Measurements from ENCODE around the gene FGF14. TPM values are rescaled to one million over a fixed set of nuclear protein-coding genes. Genes with fewer than 3 reads are reported as not detected.
A peak's percentile ranks its signal among the peaks of the same experiment; 100 is the strongest.

The FGF14 gene
- total RNA-seq, 1 experiment from 2014 or later: not detected

- no peak for DNase-seq (ENCODE audit: low read depth)
Observed at GRCh38 chr13:102250448-102250847, 151.4 kb downstream of the FGF14 start.

- no peak for DNase-seq (ENCODE audit: low read depth)
Observed at GRCh38 chr13:102244607-102245227, 157.1 kb downstream of the FGF14 start.

- no peak for DNase-seq (ENCODE audit: low read depth)
Observed at GRCh38 chr13:102240110-102240509, 161.7 kb downstream of the FGF14 start.

- no peak for DNase-seq (ENCODE audit: low read depth)
Observed at GRCh38 chr13:102237230-102237629, 164.6 kb downstream of the FGF14 start.

GRCh38 chr13:102236830-102237229 lies 165.0 kb downstream of the FGF14 start:
- no peak for DNase-seq (ENCODE audit: low read depth)

- no peak for DNase-seq (ENCODE audit: low read depth)
Observed at GRCh38 chr13:102236341-102236740, 165.5 kb downstream of the FGF14 start.

- no peak for DNase-seq (ENCODE audit: low read depth)
Observed at GRCh38 chr13:102235689-102236088, 166.2 kb downstream of the FGF14 start.

GRCh38 chr13:102234618-102235017 lies 167.2 kb downstream of the FGF14 start:
- no peak for DNase-seq (ENCODE audit: low read depth)

GRCh38 chr13:102233566-102234208 lies 168.2 kb downstream of the FGF14 start:
- DNase-seq (ENCODE audit: low read depth): no peak

GRCh38 chr13:102231479-102231878 lies 170.4 kb downstream of the FGF14 start:
- no peak for DNase-seq (ENCODE audit: low read depth)

GRCh38 chr13:102227741-102228140 lies 174.1 kb downstream of the FGF14 start:
- no peak for DNase-seq (ENCODE audit: low read depth)

GRCh38 chr13:102226591-102226990 lies 175.3 kb downstream of the FGF14 start:
- DNase-seq (ENCODE audit: low read depth): no peak

GRCh38 chr13:102225892-102226291 lies 176.0 kb downstream of the FGF14 start:
- DNase-seq (ENCODE audit: low read depth): no peak

GRCh38 chr13:102220681-102221228 lies 181.1 kb downstream of the FGF14 start:
- no peak for DNase-seq (ENCODE audit: low read depth)

- DNase-seq (ENCODE audit: low read depth): no peak
Observed at GRCh38 chr13:102214956-102215355, 186.9 kb downstream of the FGF14 start.

GRCh38 chr13:102212729-102213128 lies 189.1 kb downstream of the FGF14 start:
- no peak for DNase-seq (ENCODE audit: low read depth)

GRCh38 chr13:102208347-102208746 lies 193.5 kb downstream of the FGF14 start:
- DNase-seq (ENCODE audit: low read depth): no peak

- no peak for DNase-seq (ENCODE audit: low read depth)
Observed at GRCh38 chr13:102207680-102208342, 194.0 kb downstream of the FGF14 start.

GRCh38 chr13:102203718-102204117 lies 198.1 kb downstream of the FGF14 start:
- DNase-seq (ENCODE audit: low read depth): no peak

GRCh38 chr13:102198418-102199311 lies 203.2 kb downstream of the FGF14 start:
- DNase-seq (ENCODE audit: low read depth): peak; percentile 1

GRCh38 chr13:102197193-102197592 lies 204.7 kb downstream of the FGF14 start:
- peak; percentile 10 for DNase-seq (ENCODE audit: low read depth)

All from M059J (cell line).